Skeletal muscle tissue (tissue), 5 donors: ENCODE measurements around the gene RNMT. TPM values are rescaled to one million over a fixed set of nuclear protein-coding genes. Genes with fewer than 3 reads are reported as not detected.

Source experiments
- H3K27ac ChIP-seq: one replicate; pipeline ENCODE4 v1.7.0; 2013; ENCODE audit warnings: mild to moderate bottlenecking, low read depth, low read length, inconsistent platforms
- H3K27me3 ChIP-seq, 3 donors: one replicate each; pipeline ENCODE4 v1.7.0; 2013; ENCODE audit warnings: low read length in 3 of 3; ENCODE audit not compliant: control insufficient read depth in 3 of 3, insufficient read depth in 3 of 3
- H3K36me3 ChIP-seq, 3 donors: one replicate each; pipeline ENCODE4 v1.7.0; 2013; ENCODE audit warnings: low read length in 3 of 3; ENCODE audit not compliant: control insufficient read depth in 3 of 3, insufficient read depth in 3 of 3
- H3K4me1 ChIP-seq, 3 donors: one replicate each; pipeline ENCODE4 v1.7.0; 2013; ENCODE audit warnings: low read length in 3 of 3, mild to moderate bottlenecking in 3 of 3; ENCODE audit not compliant: control insufficient read depth in 3 of 3, insufficient read depth in 3 of 3
- H3K4me3 ChIP-seq, 3 donors: one replicate each; pipeline ENCODE4 v1.7.0; 2013; ENCODE audit warnings: low read length in 3 of 3
- H3K9ac ChIP-seq, 3 donors: one replicate each; pipeline ENCODE4 v1.7.0; 2013; ENCODE audit warnings: low read length in 3 of 3, mild to moderate bottlenecking in 3 of 3, moderate library complexity in 2 of 3, low read depth in 1 of 3
- H3K9me3 ChIP-seq, 3 donors: one replicate each; pipeline ENCODE4 v1.7.0; 2013; ENCODE audit warnings: low read length in 3 of 3; ENCODE audit not compliant: control insufficient read depth in 3 of 3
- small RNA-seq: library from RNA; depleted of rRNA; stranded (forward); fragments of <200 nt; gene quantifications from one replicate; pipeline ENCODE3, GENCODE V24; 2014
- total RNA-seq: library from RNA; depleted of rRNA; stranded (reverse); fragments of >200 nt; gene quantifications from one replicate; pipeline ENCODE4 v1.2.3, GENCODE V29; 2014
- donor health status: Osteomylitis.

Gene RNMT
- total RNA-seq, 1 donor from 2014 or later = 17.2 TPM

DNA sequence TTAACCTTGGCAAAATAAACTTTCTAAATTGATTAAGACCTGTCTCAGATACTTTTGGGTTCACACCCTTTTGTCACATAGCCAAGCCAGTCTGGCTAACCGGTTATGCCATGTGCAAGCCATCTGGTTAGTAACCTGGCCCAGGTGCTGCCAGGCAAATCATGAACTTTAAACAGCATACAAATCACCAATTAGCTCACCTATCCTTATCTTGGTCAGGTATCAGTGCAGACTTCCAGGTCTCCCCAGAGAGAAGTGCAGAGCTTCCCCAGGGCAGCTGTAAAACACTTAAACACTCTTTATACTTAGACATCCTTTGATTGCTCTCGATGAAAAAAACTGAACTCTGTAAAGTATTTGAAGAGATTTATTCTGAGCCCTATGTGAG is 82.6 kb downstream of the RNMT start:
- peaks cover 0 to 3% (median 2%) of the 10 kb centered on the region in 3 donors for H3K27me3 ChIP-seq
- H3K4me3 ChIP-seq = no peak overlapping the region
- no peaks in the 10 kb centered on the region for H3K9me3 ChIP-seq
- H3K4me1 ChIP-seq = no peaks in the 10 kb centered on the region
- no peaks in the 10 kb centered on the region for H3K36me3 ChIP-seq
- H3K27ac ChIP-seq = no peak overlapping the region
- no peak overlapping the region for H3K9ac ChIP-seq

DNA sequence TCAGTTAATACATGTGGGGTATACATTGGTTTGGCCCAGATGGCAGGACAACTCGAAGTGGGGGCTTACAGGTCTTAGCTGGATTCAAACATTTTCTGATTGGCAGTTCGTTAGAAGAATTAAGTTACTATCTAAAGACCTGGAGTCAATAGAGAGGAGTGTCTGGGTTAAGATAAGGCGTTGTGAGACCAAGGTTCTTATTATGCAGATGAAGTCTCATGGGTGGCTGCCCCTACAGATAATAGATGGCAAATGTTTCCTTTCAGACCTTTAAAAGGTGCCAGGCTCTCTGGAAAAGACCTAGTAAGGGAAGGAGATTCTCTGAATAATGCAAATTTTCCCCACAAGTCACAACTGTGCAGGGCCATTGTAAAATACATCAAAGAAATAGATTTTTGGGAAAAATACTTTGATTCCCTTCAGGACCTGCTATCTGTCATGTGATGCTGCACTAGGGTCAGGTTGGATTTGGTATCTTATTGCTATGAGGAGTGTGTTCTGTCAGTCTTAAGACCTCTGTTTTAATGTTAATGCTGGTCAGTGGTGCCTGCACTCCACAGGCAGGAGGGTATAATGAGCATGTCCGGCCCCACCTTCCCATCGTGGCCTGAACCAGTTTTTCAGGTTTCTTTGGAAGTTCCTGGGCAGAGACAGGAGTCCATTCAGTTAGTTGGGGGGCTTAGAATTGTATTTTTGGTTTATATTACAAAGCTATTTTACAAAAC is 83.2 kb downstream of the RNMT start:
- Histone ChIP-seq H3K9ac (no peak overlapping the region), H3K9me3 (no peaks in the 10 kb centered on the region), H3K4me3 (no peak overlapping the region), H3K27me3 (no peaks in the 10 kb centered on the region), H3K27ac (no peak overlapping the region), H3K36me3 (no peaks in the 10 kb centered on the region), H3K4me1 (no peaks in the 10 kb centered on the region)

DNA sequence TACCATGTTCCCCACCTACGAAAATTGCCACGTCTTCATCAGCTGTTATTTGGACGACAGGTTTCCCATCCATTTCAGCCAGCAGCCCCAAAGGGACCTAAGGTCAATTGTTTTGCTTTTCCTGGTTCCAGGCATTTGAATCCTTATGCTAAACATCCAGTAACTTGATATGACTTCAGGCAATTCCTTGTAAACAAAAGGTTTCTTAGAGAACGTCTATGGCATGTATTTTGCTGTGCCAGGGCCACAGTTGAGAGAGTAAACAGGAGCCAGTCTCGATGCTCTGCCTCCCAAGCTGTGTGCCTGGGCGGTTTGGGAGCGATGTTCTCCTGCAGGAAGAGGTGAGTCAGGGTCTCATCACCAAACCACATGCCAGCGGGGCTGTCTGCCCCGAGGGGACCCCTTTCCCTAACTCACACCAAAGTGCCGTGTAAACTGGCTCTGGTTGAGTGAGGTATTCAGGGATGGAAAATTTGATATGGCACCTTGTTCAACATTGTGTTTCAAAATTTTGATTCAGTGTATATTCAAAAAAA is 84.5 kb downstream of the RNMT start:
- no peak overlapping the region for H3K9ac ChIP-seq
- H3K4me1 ChIP-seq = no peaks in the 10 kb centered on the region
- no peaks in the 10 kb centered on the region for H3K9me3 ChIP-seq
- H3K27me3 ChIP-seq = no peaks in the 10 kb centered on the region
- no peaks in the 10 kb centered on the region for H3K36me3 ChIP-seq
- H3K27ac ChIP-seq = no peak overlapping the region
- no peak overlapping the region for H3K4me3 ChIP-seq

DNA sequence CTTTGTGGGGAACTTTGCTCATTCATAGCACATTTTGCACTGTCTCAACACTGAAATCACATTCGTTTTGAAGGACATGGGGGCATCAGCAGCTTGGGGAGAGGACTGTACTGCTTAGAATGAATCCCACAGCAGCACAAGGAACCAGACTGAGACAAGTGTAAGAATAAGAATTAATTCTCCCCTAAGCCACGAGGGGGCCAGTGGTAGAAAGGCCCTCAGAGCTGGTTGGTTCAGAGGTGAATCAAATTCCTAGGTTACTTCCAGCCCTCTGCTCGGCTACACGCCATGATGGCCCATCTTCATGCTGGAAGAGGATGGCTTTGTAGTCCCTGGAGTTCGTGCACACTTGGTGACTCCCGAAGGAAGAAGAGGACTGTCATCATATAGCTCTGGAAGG is 85.5 kb downstream of the RNMT start:
- H3K4me3 ChIP-seq = no peak overlapping the region
- no peak overlapping the region for H3K27ac ChIP-seq

DNA sequence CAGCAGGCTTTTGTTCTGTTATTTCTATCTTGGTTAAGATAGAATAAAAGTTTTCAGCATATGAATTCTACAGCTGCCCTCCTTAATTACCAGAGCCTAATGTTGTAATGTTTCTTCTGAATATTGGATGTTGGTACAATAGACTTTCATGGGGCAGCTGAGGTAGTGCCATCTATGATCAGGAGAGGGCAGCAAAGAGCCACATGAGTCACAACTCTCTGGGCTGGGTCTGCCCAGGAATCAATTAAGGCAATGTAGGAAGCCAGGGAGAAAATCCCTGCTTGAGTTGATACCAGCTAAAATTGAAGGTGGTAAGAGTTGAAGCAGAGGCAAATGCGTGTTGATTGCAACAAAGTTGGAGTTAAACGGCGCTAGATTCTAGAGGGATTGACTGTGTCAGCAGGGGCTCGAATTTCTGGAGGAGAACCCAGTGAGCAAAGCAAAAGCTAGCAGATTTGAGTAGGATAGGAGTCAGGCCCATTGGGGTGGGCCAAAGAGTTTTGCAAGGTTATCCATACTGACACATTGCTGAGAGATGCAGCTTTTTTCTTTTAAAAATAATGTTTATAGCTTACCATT is 86.9 kb downstream of the RNMT start:
- H3K36me3 ChIP-seq = no peaks in the 10 kb centered on the region
- H3K27me3 ChIP-seq = no peaks in the 10 kb centered on the region
- no peak overlapping the region for H3K4me3 ChIP-seq
- H3K9ac ChIP-seq = no peak overlapping the region
- H3K9me3 ChIP-seq = no peaks in the 10 kb centered on the region
- no peak overlapping the region for H3K27ac ChIP-seq
- H3K4me1 ChIP-seq = no peaks in the 10 kb centered on the region

More for the DNA sequence above, 85.5 kb downstream of the RNMT start:
- Histone ChIP-seq H3K4me1 (no peaks in the 10 kb centered on the region), H3K9me3 (no peaks in the 10 kb centered on the region), H3K9ac (no peak overlapping the region), H3K27me3 (no peaks in the 10 kb centered on the region), H3K36me3 (no peaks in the 10 kb centered on the region)

Small RNAs within 50 kb of the gene (small RNA-seq; reads per million reads assigned to genes)
- gene AP001525.1 (not detected), gene RN7SL362P (not detected)

Other genes with a start within 250 kb of the RNMT start
- gene FAM210A, start 115 bp upstream of the RNMT start, total RNA-seq = 19.8 TPM
- gene MC5R, start 97.5 kb downstream of the RNMT start, total RNA-seq = 1.6 TPM
- not detected for gene MC2R, start 188.9 kb downstream of the RNMT start, total RNA-seq